PFSK-1 (cell line): ENCODE measurements around the gene SH2D4B.

Source experiments
- POLR2AphosphoS5 ChIP-seq: IDR thresholded peaks from 2 replicates; pipeline ENCODE4 v1.6.1; 2012; ENCODE audit warnings: low read depth, mild to moderate bottlenecking, control low read depth, low read length, moderate library complexity
- REST ChIP-seq, 2 experiments: IDR thresholded peaks; 2 replicates each; pipeline versions ENCODE4 v1.6.1 to v1.8.0; 2011 to 2012; ENCODE audit warnings: low read depth in 2 of 2, low read length in 2 of 2, control low read depth in 1 of 2, inconsistent platforms in 1 of 2, mild to moderate bottlenecking in 1 of 2, moderate library complexity in 1 of 2; ENCODE audit not compliant: insufficient read depth in 1 of 2
- TAF1 ChIP-seq: IDR thresholded peaks from 2 replicates; pipeline ENCODE4 v1.6.1; 2012; ENCODE audit warnings: low read length, control low read depth, borderline replicate concordance; ENCODE audit not compliant: insufficient read depth

- no peak for TF ChIP-seq TAF1
- no peak for TF ChIP-seq POLR2AphosphoS5
- no peak for TF ChIP-seq REST (IDR thresholded peaks at IDR 0.05; ENCODE audit: insufficient read depth in 1 of 2, low read depth in 2 of 2, low read length in 2 of 2)
These were observed 18.8 kb upstream of the SH2D4B start for GRCh38 chr10:80518807-80519360.
